PC-3 (cell line): ENCODE measurements around the gene SAMD9. TPM values are rescaled to one million over a fixed set of nuclear protein-coding genes. Genes with fewer than 3 reads are reported as not detected.

Source experiments
- ATAC-seq: fragments of 200-7000 bp; cut with Tn5 transposase; 2 replicates; pipeline ENCODE4 v1.9.1; 2020; ENCODE audit warnings: mild to moderate bottlenecking, moderate library complexity
- BruUV-seq: library from RNA; stranded (reverse); fragments of 400-500 nt; replicated peaks from 2 replicates; lab custom pipeline; 2021; lab: Mats Ljungman, UMichigan
- CTCF ChIA-PET: fragments of 300-600 bp; sonication (Branson Sonifier 250); formaldehyde crosslinking; loops from one replicate; lab custom pipeline; 2022; ENCODE audit warnings: antibody characterized with exemption; lab: Charles Lee
- POLR2A ChIA-PET: fragments of 300-600 bp; sonication (Branson Sonifier 250); formaldehyde crosslinking; loops from one replicate; lab custom pipeline; 2022; ENCODE audit warnings: antibody characterized with exemption; ENCODE audit not compliant: unreplicated experiment; lab: Charles Lee
- DNase-seq: peaks from one replicate; pipeline ENCODE4 v3.0.0-alpha.2; 2015
- H2AFZ ChIP-seq: fragments of 300-600 bp; sonication (generic); 2 replicates; pipeline ENCODE4 v1.6.0; 2016; ENCODE audit warnings: antibody characterized with exemption, low read length
- H3F3A ChIP-seq: fragments of 300-600 bp; sonication (generic); one replicate; pipeline ENCODE4 v1.6.0; 2017; ENCODE audit warnings: antibody characterized with exemption, low read length, control low read depth, mild to moderate bottlenecking; ENCODE audit not compliant: unreplicated experiment
- H3K27ac ChIP-seq: fragments of 300-600 bp; sonication (generic); 2 replicates; pipeline ENCODE4 v1.5.1; 2016; ENCODE audit warnings: mild to moderate bottlenecking, low read length
- H3K27me3 ChIP-seq: fragments of 300-600 bp; sonication (generic); 2 replicates; pipeline ENCODE4 v1.6.1; 2016; ENCODE audit warnings: low read length, mixed read lengths
- H3K36me3 ChIP-seq: fragments of 300-600 bp; sonication (generic); 2 replicates; pipeline ENCODE4 v1.6.1; 2016; ENCODE audit warnings: low read depth, mixed run types, low read length, mixed read lengths
- H3K4me1 ChIP-seq: fragments of 300-600 bp; sonication (generic); 2 replicates; pipeline ENCODE4 v1.5.1; 2016; ENCODE audit warnings: low read length; ENCODE audit not compliant: insufficient read depth
- H3K4me2 ChIP-seq: fragments of 300-600 bp; sonication (generic); 2 replicates; pipeline ENCODE4 v1.6.0; 2016; ENCODE audit warnings: low read length
- H3K4me3 ChIP-seq: fragments of 300-600 bp; sonication (generic); 2 replicates; pipeline ENCODE4 v1.5.1; 2016; ENCODE audit warnings: mild to moderate bottlenecking, low read length, mixed read lengths
- H3K79me2 ChIP-seq: fragments of 300-600 bp; sonication (generic); 2 replicates; pipeline ENCODE4 v1.6.1; 2017; ENCODE audit warnings: low read length, mixed read lengths
- H3K9ac ChIP-seq: fragments of 300-600 bp; sonication (generic); 2 replicates; pipeline ENCODE4 v1.6.0; 2016; ENCODE audit warnings: mild to moderate bottlenecking, low read length
- H3K9me2 ChIP-seq: fragments of 300-600 bp; sonication (generic); replicated peaks from 2 replicates; pipeline ENCODE4 v1.6.1; 2016; ENCODE audit warnings: mixed run types, low read length, mixed read lengths
- H3K9me3 ChIP-seq: fragments of 300-600 bp; sonication (generic); 2 replicates; pipeline ENCODE4 v1.6.1; 2016; ENCODE audit warnings: low read length, mixed read lengths
- H4K20me1 ChIP-seq: fragments of 300-600 bp; sonication (generic); 2 replicates; pipeline ENCODE4 v1.6.1; 2016; ENCODE audit warnings: low read length, mixed read lengths
- EZH2 ChIP-seq: fragments of 300-600 bp; sonication (generic); IDR thresholded peaks from one replicate; pipeline ENCODE4 v1.6.1; 2017; ENCODE audit warnings: antibody characterized with exemption, mild to moderate bottlenecking, low read length; ENCODE audit not compliant: unreplicated experiment
- EZH2phosphoT487 ChIP-seq: fragments of 300-600 bp; sonication (generic); IDR thresholded peaks from 2 replicates; pipeline ENCODE4 v1.6.1; 2018; ENCODE audit warnings: mild to moderate bottlenecking, antibody characterized with exemption, low read length, borderline replicate concordance
- intact Hi-C: fragments of 100-400 bp; cut with micrococcal nuclease; formaldehyde crosslinking; loops from 2 replicates; pipeline ENCODE4 v1.9.0; 2023
- total RNA-seq: library from RNA; depleted of rRNA; stranded (reverse); fragments of >200 nt; gene quantifications from 2 replicates; pipeline ENCODE4 v1.2.3, GENCODE V29; 2014; rRNA removed
- TF ChIP-seq, protein P1 (sequence below): fragments of 300-600 bp; sonication (generic); conservative IDR thresholded peaks from 2 replicates; pipeline ENCODE4 v1.5.1; 2017; ENCODE audit warnings: antibody characterized with exemption, low read depth, mild to moderate bottlenecking, low read length

Gene SAMD9
- total RNA-seq, 1 experiment from 2014 or later: 3.0 TPM

DNA sequence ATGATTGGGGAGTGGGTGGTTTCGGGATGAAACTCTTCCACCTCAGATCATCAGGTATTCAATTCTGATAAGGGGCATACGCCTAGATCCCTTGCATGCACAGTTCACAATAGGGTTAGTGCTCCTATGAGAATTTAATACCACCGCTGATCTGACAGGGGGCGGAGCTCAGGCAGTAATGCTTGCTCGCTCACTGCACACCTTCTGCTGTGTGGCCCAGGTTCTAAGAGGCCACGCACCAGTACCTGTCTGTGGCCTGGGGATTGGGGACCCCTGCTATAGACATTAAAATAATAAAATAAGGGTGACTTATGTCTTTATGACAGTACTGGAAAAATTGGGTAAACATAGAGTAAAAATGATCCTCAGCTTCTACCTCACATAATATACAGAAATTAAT lies 66.1 kb downstream of the SAMD9 start:
- no TSS peak for BruUV-seq
- intact Hi-C loops: loop anchor here (5.0 kb wide), 1 partner anchor 39 kb away; no protein-coding TSS in a partner anchor
- Histone ChIP-seq H3K9ac (no peak overlapping the region), H3K79me2 (no peaks in the 10 kb centered on the region), H3K4me2 (no peak overlapping the region), H3F3A (no peaks in the 10 kb centered on the region), H3K36me3 (no peaks in the 10 kb centered on the region), H3K4me1 (peaks cover 10% of the 10 kb centered on the region), H3K9me3 (no peaks in the 10 kb centered on the region), H3K9me2 (no peaks in the 10 kb centered on the region), H2AFZ (no peak overlapping the region), H4K20me1 (no peaks in the 10 kb centered on the region), H3K4me3 (no peak overlapping the region), H3K27ac (no peak overlapping the region), H3K27me3 (no peaks in the 10 kb centered on the region)
- TF ChIP-seq EZH2 (no peak), EZH2phosphoT487 (no peak)
- TF ChIP-seq, protein P1, sequence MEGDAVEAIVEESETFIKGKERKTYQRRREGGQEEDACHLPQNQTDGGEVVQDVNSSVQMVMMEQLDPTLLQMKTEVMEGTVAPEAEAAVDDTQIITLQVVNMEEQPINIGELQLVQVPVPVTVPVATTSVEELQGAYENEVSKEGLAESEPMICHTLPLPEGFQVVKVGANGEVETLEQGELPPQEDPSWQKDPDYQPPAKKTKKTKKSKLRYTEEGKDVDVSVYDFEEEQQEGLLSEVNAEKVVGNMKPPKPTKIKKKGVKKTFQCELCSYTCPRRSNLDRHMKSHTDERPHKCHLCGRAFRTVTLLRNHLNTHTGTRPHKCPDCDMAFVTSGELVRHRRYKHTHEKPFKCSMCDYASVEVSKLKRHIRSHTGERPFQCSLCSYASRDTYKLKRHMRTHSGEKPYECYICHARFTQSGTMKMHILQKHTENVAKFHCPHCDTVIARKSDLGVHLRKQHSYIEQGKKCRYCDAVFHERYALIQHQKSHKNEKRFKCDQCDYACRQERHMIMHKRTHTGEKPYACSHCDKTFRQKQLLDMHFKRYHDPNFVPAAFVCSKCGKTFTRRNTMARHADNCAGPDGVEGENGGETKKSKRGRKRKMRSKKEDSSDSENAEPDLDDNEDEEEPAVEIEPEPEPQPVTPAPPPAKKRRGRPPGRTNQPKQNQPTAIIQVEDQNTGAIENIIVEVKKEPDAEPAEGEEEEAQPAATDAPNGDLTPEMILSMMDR: no peak
- no peak for ATAC-seq
- ChIA-PET POLR2A (no interaction called here), CTCF (no interaction called here)
- DNase-seq: no peak

Other genes with a start within 250 kb of the SAMD9 start
- 2.6 and 2.8 TPM in 2 replicates for gene SAMD9L, start 30.4 kb upstream of the SAMD9 start, total RNA-seq
- not detected in 2 replicates for gene HEPACAM2, start 108.5 kb upstream of the SAMD9 start, total RNA-seq
- 10.5 and 16.7 TPM in 2 replicates for gene VPS50, start 114.4 kb upstream of the SAMD9 start, total RNA-seq